NCI-H2107 treated with DMSO at 0.1 percent for 48 hours (cell line): ENCODE measurements around the gene ZNF610.

Experiments used
- DNase-seq: peaks from one replicate; lab custom pipeline; 2025; ENCODE audit not compliant: unreplicated experiment; lab: John Stamatoyannopoulos, UW

ZNF610 gene

GRCh38 chr19:52397310-52398080, 61.5 kb downstream of the ZNF610 start, which contains the start of gene ZNF528:
TSS of gene ZNF528 (plus strand) at chr19:52397849. CDS start at chr19:52402014, 4,165 bp downstream.
- DNase-seq, result peak; percentile 42

- DNase-seq, result no peak
Measured at GRCh38 chr19:52398081-52398441, 62.0 kb downstream of the ZNF610 start.

- DNase-seq, result no peak
Measured at GRCh38 chr19:52410276-52410675, 74.2 kb downstream of the ZNF610 start.

GRCh38 chr19:52415711-52416110, 79.7 kb downstream of the ZNF610 start:
- DNase-seq, result no peak
